Type B pancreatic cell (in vitro differentiated cells): ENCODE results near the gene ACHE. TPM values are rescaled to one million over a fixed set of nuclear protein-coding genes. Genes with fewer than 3 reads are reported as not detected.

Experiments used
- DNase-seq: peaks from one replicate; pipeline ENCODE4 v3.0.0; 2021; ENCODE audit warnings: mixed read lengths; ENCODE audit not compliant: unreplicated experiment; ENCODE audit errors: extremely low spot score
- H3K27ac Mint-ChIP-seq: 2 replicates; pipeline ENCODE4 v1.8.0; 2021; ENCODE audit warnings: mild to moderate bottlenecking, mixed read lengths
- H3K27me3 Mint-ChIP-seq: 2 replicates; pipeline ENCODE4 v1.8.0; 2021; ENCODE audit warnings: mixed read lengths
- H3K36me3 Mint-ChIP-seq: 2 replicates; pipeline ENCODE4 v1.8.0; 2021; ENCODE audit warnings: mixed read lengths
- H3K4me1 Mint-ChIP-seq: one replicate; pipeline ENCODE4 v1.8.0; 2021; ENCODE audit warnings: mixed read lengths; ENCODE audit not compliant: unreplicated experiment
- H3K4me3 Mint-ChIP-seq: 2 replicates; pipeline ENCODE4 v1.8.0; 2021; ENCODE audit warnings: mild to moderate bottlenecking, mixed read lengths
- H3K9me3 Mint-ChIP-seq: 2 replicates; pipeline ENCODE4 v1.8.0; 2021; ENCODE audit warnings: mixed read lengths
- CTCF ChIP-seq: fragments of 200-600 bp; sonication (generic); conservative IDR thresholded peaks from 2 replicates; pipeline ENCODE4 v1.5.0; 2021; ENCODE audit warnings: antibody characterized with exemption, mild to moderate bottlenecking
- total RNA-seq: library from RNA; stranded (reverse); gene quantifications from 2 replicates; pipeline ENCODE4 v1.2.1, GENCODE V29; 2021; ENCODE audit warnings: low replicate concordance

Gene ACHE
- total RNA-seq, 1 donor from 2014 or later = 7.1 TPM

GRCh38 chr7:100886936-100887515, 8.7 kb downstream of the ACHE start:
- Mint-ChIP-seq H3K27ac (peak overlapping the region; percentile 50), H3K9me3 (no peaks in the 10 kb centered on the region), H3K4me3 (peak overlapping the region; percentile 78), H3K4me1 (peaks cover 38% of the 10 kb centered on the region), H3K27me3 (no peaks in the 10 kb centered on the region), H3K36me3 (peaks cover 43% of the 10 kb centered on the region)
- TF ChIP-seq CTCF = no peak
- DNase-seq = no peak

- Mint-ChIP-seq H3K4me3 (peak overlapping the region; percentile 37), H3K36me3 (peaks cover 43% of the 10 kb centered on the region), H3K27me3 (no peaks in the 10 kb centered on the region), H3K27ac (peak overlapping the region; percentile 58), H3K9me3 (no peaks in the 10 kb centered on the region), H3K4me1 (peaks cover 31% of the 10 kb centered on the region)
- no peak for DNase-seq
- TF ChIP-seq CTCF = no peak
Observed at GRCh38 chr7:100886142-100886935, 9.3 kb downstream of the ACHE start.

- Mint-ChIP-seq H3K9me3 (no peaks in the 10 kb centered on the region), H3K4me1 (peaks cover 31% of the 10 kb centered on the region), H3K4me3 (peak overlapping the region; percentile 37), H3K27me3 (no peaks in the 10 kb centered on the region), H3K27ac (peak overlapping the region; percentile 58), H3K36me3 (peaks cover 46% of the 10 kb centered on the region)
- no peak for DNase-seq
- TF ChIP-seq CTCF = no peak
Observed at GRCh38 chr7:100885440-100886141, 10.1 kb downstream of the ACHE start.

GRCh38 chr7:100884736-100885439, 10.8 kb downstream of the ACHE start:
- Mint-ChIP-seq H3K36me3 (peaks cover 48% of the 10 kb centered on the region), H3K27ac (no peak overlapping the region), H3K4me1 (peaks cover 35% of the 10 kb centered on the region), H3K4me3 (no peak overlapping the region), H3K9me3 (no peaks in the 10 kb centered on the region), H3K27me3 (no peaks in the 10 kb centered on the region)
- TF ChIP-seq CTCF = no peak
- DNase-seq = no peak

- no peak for DNase-seq
- no peak for TF ChIP-seq CTCF
- Mint-ChIP-seq H3K27me3 (no peaks in the 10 kb centered on the region), H3K36me3 (peaks cover 50% of the 10 kb centered on the region), H3K4me1 (peaks cover 42% of the 10 kb centered on the region), H3K4me3 (no peak overlapping the region), H3K9me3 (no peaks in the 10 kb centered on the region), H3K27ac (peak overlapping the region; percentile 70)
Observed at GRCh38 chr7:100882785-100883526, 12.7 kb downstream of the ACHE start.
